ENCODE data around the gene SEC14L1.

SEC14L1 gene

GRCh38 chr17:77127735-77128361, 12.9 kb upstream of the SEC14L1 start:
- TF ChIP-seq, protein P1, sequence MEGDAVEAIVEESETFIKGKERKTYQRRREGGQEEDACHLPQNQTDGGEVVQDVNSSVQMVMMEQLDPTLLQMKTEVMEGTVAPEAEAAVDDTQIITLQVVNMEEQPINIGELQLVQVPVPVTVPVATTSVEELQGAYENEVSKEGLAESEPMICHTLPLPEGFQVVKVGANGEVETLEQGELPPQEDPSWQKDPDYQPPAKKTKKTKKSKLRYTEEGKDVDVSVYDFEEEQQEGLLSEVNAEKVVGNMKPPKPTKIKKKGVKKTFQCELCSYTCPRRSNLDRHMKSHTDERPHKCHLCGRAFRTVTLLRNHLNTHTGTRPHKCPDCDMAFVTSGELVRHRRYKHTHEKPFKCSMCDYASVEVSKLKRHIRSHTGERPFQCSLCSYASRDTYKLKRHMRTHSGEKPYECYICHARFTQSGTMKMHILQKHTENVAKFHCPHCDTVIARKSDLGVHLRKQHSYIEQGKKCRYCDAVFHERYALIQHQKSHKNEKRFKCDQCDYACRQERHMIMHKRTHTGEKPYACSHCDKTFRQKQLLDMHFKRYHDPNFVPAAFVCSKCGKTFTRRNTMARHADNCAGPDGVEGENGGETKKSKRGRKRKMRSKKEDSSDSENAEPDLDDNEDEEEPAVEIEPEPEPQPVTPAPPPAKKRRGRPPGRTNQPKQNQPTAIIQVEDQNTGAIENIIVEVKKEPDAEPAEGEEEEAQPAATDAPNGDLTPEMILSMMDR (IDR thresholded peaks at IDR 0.05; ENCODE audit: unreplicated experiment in 3 of 3): no peak
- H3K27ac Mint-ChIP-seq: peak overlapping the region; percentile 64 to 90 (median 73)
- no peaks in the 10 kb centered on the region for H3K27me3 Mint-ChIP-seq (ENCODE audit: low read depth)
- peak overlapping the region in 1 of 3 experiments; percentile 40 for H3K4me3 Mint-ChIP-seq
- H3K9me3 Mint-ChIP-seq: no peaks in the 10 kb centered on the region
- no peaks in the 10 kb centered on the region for H3K36me3 Mint-ChIP-seq (ENCODE audit: low read depth)
- H3K4me1 Mint-ChIP-seq: peaks cover 51% of the 10 kb centered on the region

DNA sequence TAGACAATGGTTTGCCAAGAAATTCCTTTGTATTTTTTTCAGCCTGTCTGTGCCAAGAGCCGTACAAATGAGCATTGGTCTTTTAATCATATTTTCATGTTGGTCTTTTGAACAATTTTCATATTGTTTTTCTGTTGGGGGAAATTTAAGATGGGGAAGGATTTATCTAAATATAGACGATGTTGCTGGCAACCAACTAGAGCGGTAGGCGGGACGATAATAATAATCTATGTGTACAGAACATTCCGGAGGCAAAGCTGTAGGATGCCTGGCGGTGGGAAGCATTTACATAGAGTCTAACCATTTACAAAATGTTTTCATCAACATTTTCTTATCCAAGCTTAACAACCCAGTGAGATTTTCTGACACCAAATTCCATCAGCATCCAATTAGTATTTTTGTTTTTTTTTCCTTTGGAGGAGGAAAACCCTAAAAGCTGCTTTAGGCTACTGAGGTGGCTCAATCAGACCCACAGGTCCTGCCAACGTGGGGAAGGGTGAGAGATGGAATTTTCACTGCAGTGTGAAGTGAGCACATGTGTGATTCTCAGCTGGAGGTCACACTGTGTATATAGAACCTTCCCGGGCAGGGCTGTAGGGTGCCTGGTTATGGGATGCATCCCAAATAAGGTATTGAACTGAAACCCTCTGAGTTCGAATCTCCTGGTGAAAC, 11.7 kb upstream of the SEC14L1 start:
- Mint-ChIP-seq H3K4me1 (peaks cover 49% of the 10 kb centered on the region), H3K27me3 (ENCODE audit: low read depth) (no peaks in the 10 kb centered on the region), H3K36me3 (ENCODE audit: low read depth) (no peaks in the 10 kb centered on the region), H3K9me3 (no peaks in the 10 kb centered on the region), H3K4me3 (peak overlapping the region in 2 of 3 experiments; percentile 11 to 31), H3K27ac (peak overlapping the region; percentile 84 to 93 (median 91))
- TF ChIP-seq, protein P1 (IDR thresholded peaks at IDR 0.05; ENCODE audit: unreplicated experiment in 3 of 3): no peak

- peak overlapping the region; percentile 53 to 76 (median 56) for H3K4me3 Mint-ChIP-seq
- peaks cover 43% of the 10 kb centered on the region for H3K4me1 Mint-ChIP-seq
- H3K9me3 Mint-ChIP-seq: no peaks in the 10 kb centered on the region
- H3K36me3 Mint-ChIP-seq (ENCODE audit: low read depth): no peaks in the 10 kb centered on the region
- H3K27ac Mint-ChIP-seq: peak overlapping the region; percentile 84 to 93 (median 91)
- no peaks in the 10 kb centered on the region for H3K27me3 Mint-ChIP-seq (ENCODE audit: low read depth)
- TF ChIP-seq, protein P1 (IDR thresholded peaks at IDR 0.05; ENCODE audit: unreplicated experiment in 3 of 3): no peak
Measured at GRCh38 chr17:77129568-77130301, 11.0 kb upstream of the SEC14L1 start.

- H3K27me3 Mint-ChIP-seq (ENCODE audit: low read depth): no peaks in the 10 kb centered on the region
- H3K4me3 Mint-ChIP-seq: peak overlapping the region in 1 of 3 experiments; percentile 54
- no peaks in the 10 kb centered on the region for H3K9me3 Mint-ChIP-seq
- TF ChIP-seq, protein P1 (IDR thresholded peaks at IDR 0.05; ENCODE audit: unreplicated experiment in 3 of 3): no peak
- peaks cover 47% of the 10 kb centered on the region for H3K4me1 Mint-ChIP-seq
- H3K27ac Mint-ChIP-seq: peak overlapping the region; percentile 80 to 93 (median 90)
- no peaks in the 10 kb centered on the region for H3K36me3 Mint-ChIP-seq (ENCODE audit: low read depth)
Measured at GRCh38 chr17:77130525-77130924, 10.2 kb upstream of the SEC14L1 start.

GRCh38 chr17:77131904-77132303, 8.9 kb upstream of the SEC14L1 start:
- Mint-ChIP-seq H3K27me3 (ENCODE audit: low read depth) (no peaks in the 10 kb centered on the region), H3K36me3 (ENCODE audit: low read depth) (no peaks in the 10 kb centered on the region), H3K4me1 (peaks cover 45% of the 10 kb centered on the region), H3K9me3 (peaks cover 4% of the 10 kb centered on the region), H3K4me3 (peak overlapping the region in 1 of 3 experiments; percentile 1), H3K27ac (peak overlapping the region; percentile 71 to 80 (median 79))
- TF ChIP-seq, protein P1 (IDR thresholded peaks at IDR 0.05; ENCODE audit: unreplicated experiment in 3 of 3): no peak

Data from nephron (organoid).